Suprapubic skin (tissue), 4 donors: ENCODE measurements around the gene ANG.
"Not testable (repeated sequence)": the region's sequence is repeated elsewhere in the genome, so short reads cannot be mapped to it uniquely, and the experiment has no call there.

Experiments used
- POLR2A ChIP-seq, 2 donors: fragments of 450-650 bp; IDR thresholded peaks; one replicate each; pipeline ENCODE4 v1.6.1; 2017; ENCODE audit warnings: antibody characterized with exemption in 2 of 2, mild to moderate bottlenecking in 2 of 2, moderate library complexity in 2 of 2
- POLR2AphosphoS5 ChIP-seq, 3 donors: sonication (generic); formaldehyde crosslinking; IDR thresholded peaks; one replicate each; pipeline ENCODE4 v1.6.1; 2017; ENCODE audit warnings: antibody characterized with exemption in 3 of 3
- TF ChIP-seq, protein P1 (sequence below), 2 donors: fragments of 200-600 bp in 1 of 2; fragments of 450-650 bp in 1 of 2; sonication (generic) in 1 of 2; IDR thresholded peaks; one replicate each; pipeline ENCODE4 v1.5.1; 2016 to 2019; ENCODE audit warnings: antibody characterized with exemption in 2 of 2, mild to moderate bottlenecking in 1 of 2, moderate library complexity in 1 of 2

GRCh38 chr14:20726121-20726520 lies 37.6 kb downstream of the ANG start:
- TF ChIP-seq, protein P1, sequence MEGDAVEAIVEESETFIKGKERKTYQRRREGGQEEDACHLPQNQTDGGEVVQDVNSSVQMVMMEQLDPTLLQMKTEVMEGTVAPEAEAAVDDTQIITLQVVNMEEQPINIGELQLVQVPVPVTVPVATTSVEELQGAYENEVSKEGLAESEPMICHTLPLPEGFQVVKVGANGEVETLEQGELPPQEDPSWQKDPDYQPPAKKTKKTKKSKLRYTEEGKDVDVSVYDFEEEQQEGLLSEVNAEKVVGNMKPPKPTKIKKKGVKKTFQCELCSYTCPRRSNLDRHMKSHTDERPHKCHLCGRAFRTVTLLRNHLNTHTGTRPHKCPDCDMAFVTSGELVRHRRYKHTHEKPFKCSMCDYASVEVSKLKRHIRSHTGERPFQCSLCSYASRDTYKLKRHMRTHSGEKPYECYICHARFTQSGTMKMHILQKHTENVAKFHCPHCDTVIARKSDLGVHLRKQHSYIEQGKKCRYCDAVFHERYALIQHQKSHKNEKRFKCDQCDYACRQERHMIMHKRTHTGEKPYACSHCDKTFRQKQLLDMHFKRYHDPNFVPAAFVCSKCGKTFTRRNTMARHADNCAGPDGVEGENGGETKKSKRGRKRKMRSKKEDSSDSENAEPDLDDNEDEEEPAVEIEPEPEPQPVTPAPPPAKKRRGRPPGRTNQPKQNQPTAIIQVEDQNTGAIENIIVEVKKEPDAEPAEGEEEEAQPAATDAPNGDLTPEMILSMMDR (IDR thresholded peaks at IDR 0.05), result not testable (repeated sequence)
- not testable (repeated sequence) for TF ChIP-seq POLR2AphosphoS5, POLR2A (IDR thresholded peaks at IDR 0.05)
